Omental fat pad (tissue), 4 donors: Measurements from ENCODE around the gene FAM163B. TPM values are rescaled to one million over a fixed set of nuclear protein-coding genes. Genes with fewer than 3 reads are reported as not detected.

Experiments
- ATAC-seq: fragments of 150-250 bp; one replicate; pipeline ENCODE4 v1.9.1; 2016; ENCODE audit warnings: mild to moderate bottlenecking, moderate library complexity; ENCODE audit not compliant: low FRiP score
- DNase-seq: peaks from one replicate; pipeline ENCODE4 v3.0.0-alpha.2; 2019; ENCODE audit warnings: low spot score
- CTCF ChIP-seq, 3 donors: fragments of 450-650 bp; IDR thresholded peaks; one replicate each; pipeline ENCODE4 v1.5.1; 2016 to 2017; ENCODE audit warnings: antibody characterized with exemption in 3 of 3, mild to moderate bottlenecking in 3 of 3, moderate library complexity in 2 of 3
- total RNA-seq, 4 donors: library from RNA; depleted of rRNA; stranded (reverse); fragments of >200 nt; gene quantifications; one replicate each; pipeline ENCODE4 v1.1.0, GENCODE V29; 2016

FAM163B gene
- total RNA-seq, 4 donors from 2014 or later: not detected

GRCh38 chr9:133593587-133594253 lies 15.5 kb downstream of the FAM163B start:
- ATAC-seq: no peak
- no peak for TF ChIP-seq CTCF (IDR thresholded peaks at IDR 0.05)

GRCh38 chr9:133592731-133593409 lies 16.3 kb downstream of the FAM163B start:
- no peak for DNase-seq
- no peak for ATAC-seq
- TF ChIP-seq CTCF (IDR thresholded peaks at IDR 0.05): no peak

More at GRCh38 chr9:133593587-133594253, 15.5 kb downstream of the FAM163B start:
- DNase-seq: no peak

- DNase-seq: no peak
- no peak for TF ChIP-seq CTCF (IDR thresholded peaks at IDR 0.05)
- peak; percentile 10 for ATAC-seq
These were observed 17.2 kb downstream of the FAM163B start for GRCh38 chr9:133591985-133592384.

GRCh38 chr9:133591116-133591910 lies 17.9 kb downstream of the FAM163B start:
- ATAC-seq (no peak), DNase-seq (no peak)
- TF ChIP-seq CTCF (IDR thresholded peaks at IDR 0.05): no peak

- TF ChIP-seq CTCF (IDR thresholded peaks at IDR 0.05): no peak
- ATAC-seq: no peak
- no peak for DNase-seq
These were observed 18.8 kb downstream of the FAM163B start for GRCh38 chr9:133590231-133590855.

GRCh38 chr9:133589454-133590227 lies 19.5 kb downstream of the FAM163B start:
- no peak for TF ChIP-seq CTCF (IDR thresholded peaks at IDR 0.05)
- DNase-seq (no peak), ATAC-seq (no peak)
